HepG2 (cell line): ENCODE results near the gene IQCH. TPM values are rescaled to one million over a fixed set of nuclear protein-coding genes. Genes with fewer than 3 reads are reported as not detected.

ENCODE experiments used
- CC2D1A ChIP-seq: sonication (generic); formaldehyde crosslinking; IDR thresholded peaks from 2 replicates; pipeline ENCODE4 v1.8.1; 2023; ENCODE audit warnings: mild to moderate bottlenecking, missing genetic modification reagents
- CEBPG ChIP-seq: IDR thresholded peaks from 2 replicates; pipeline ENCODE4 v1.6.1; 2016
- DRAP1 ChIP-seq: IDR thresholded peaks from 2 replicates; pipeline ENCODE4 v1.6.1; 2016; ENCODE audit warnings: missing genetic modification reagents, missing compliant biosample characterization
- HOXA9 ChIP-seq: sonication (generic); formaldehyde crosslinking; IDR thresholded peaks from 2 replicates; pipeline ENCODE4 v1.8.1; 2022; ENCODE audit warnings: missing genetic modification reagents, mild to moderate bottlenecking, moderate library complexity, borderline replicate concordance
- KDM4B ChIP-seq: sonication (generic); formaldehyde crosslinking; IDR thresholded peaks from 2 replicates; pipeline ENCODE4 v1.4.0; 2020; ENCODE audit warnings: missing genetic modification reagents
- KLF11 ChIP-seq: IDR thresholded peaks from 2 replicates; pipeline ENCODE4 v1.6.1; 2016; ENCODE audit warnings: missing compliant biosample characterization
- MIER2 ChIP-seq: IDR thresholded peaks from 2 replicates; pipeline ENCODE4 v1.6.1; 2016; ENCODE audit warnings: missing biosample characterization, missing genetic modification reagents
- MLLT10 ChIP-seq: sonication (generic); formaldehyde crosslinking; IDR thresholded peaks from 2 replicates; pipeline ENCODE4 v1.4.0; 2020; ENCODE audit warnings: missing genetic modification reagents
- PCBP2 ChIP-seq: fragments of 200-400 bp; formaldehyde crosslinking; optimal IDR thresholded peaks from 2 replicates; pipeline ENCODE3; 2018; ENCODE audit warnings: low read length, low read depth; ENCODE audit not compliant: poor library complexity, severe bottlenecking
- SP4 ChIP-seq: sonication (generic); formaldehyde crosslinking; IDR thresholded peaks from 2 replicates; pipeline ENCODE4 v1.8.1; 2023; ENCODE audit warnings: mild to moderate bottlenecking, missing genetic modification reagents
- SRSF9 ChIP-seq: fragments of 200-400 bp; formaldehyde crosslinking; IDR thresholded peaks from 2 replicates; pipeline ENCODE4 v1.6.1; 2018; ENCODE audit warnings: borderline replicate concordance, mild to moderate bottlenecking, low read depth, low read length; ENCODE audit not compliant: insufficient read depth, poor library complexity, severe bottlenecking
- SUZ12 ChIP-seq: fragments of 150-350 bp; IDR thresholded peaks from 2 replicates; pipeline ENCODE4 v1.6.1; 2014; ENCODE audit warnings: low read depth, low read length
- TCF12 ChIP-seq, 2 experiments: fragments of 450-650 bp in 1 of 2; sonication (generic) in 1 of 2; formaldehyde crosslinking in 1 of 2; IDR thresholded peaks; 2 replicates each; pipeline versions ENCODE4 v1.6.1 to v1.8.0; 2017 to 2022; ENCODE audit warnings: antibody characterized with exemption in 1 of 2, mild to moderate bottlenecking in 1 of 2, missing genetic modification reagents in 1 of 2, moderate library complexity in 1 of 2
- ZBTB49 ChIP-seq: sonication (generic); formaldehyde crosslinking; IDR thresholded peaks from 2 replicates; pipeline ENCODE4 v1.4.0; 2020; ENCODE audit warnings: missing genetic modification reagents, borderline replicate concordance
- ZFP91 ChIP-seq: sonication (generic); formaldehyde crosslinking; IDR thresholded peaks from 2 replicates; pipeline ENCODE4 v1.9.0; 2022; ENCODE audit warnings: missing genetic modification reagents, mild to moderate bottlenecking, borderline replicate concordance
- ZMYM3 ChIP-seq: sonication (generic); formaldehyde crosslinking; IDR thresholded peaks from 2 replicates; pipeline ENCODE4 v1.5.1; 2020; ENCODE audit warnings: mild to moderate bottlenecking, missing genetic modification reagents
- ZNF570 ChIP-seq: sonication (generic); formaldehyde crosslinking; IDR thresholded peaks from 2 replicates; pipeline ENCODE4 v1.4.0; 2020; ENCODE audit warnings: mild to moderate bottlenecking, missing genetic modification reagents, borderline replicate concordance
- ZNF614 ChIP-seq: IDR thresholded peaks from 2 replicates; pipeline ENCODE4 v1.6.1; 2018; ENCODE audit warnings: missing biosample characterization, missing genetic modification reagents, inconsistent platforms, borderline replicate concordance
- ZNF772 ChIP-seq: sonication (generic); formaldehyde crosslinking; IDR thresholded peaks from 2 replicates; pipeline ENCODE4 v1.5.0; 2020; ENCODE audit warnings: mild to moderate bottlenecking, missing genetic modification reagents
- polyA plus RNA-seq, 8 experiments: library from polyadenylated mRNA; depleted of rRNA in 3 of 8; stranded (reverse) in 7 of 8; unstranded in 1 of 8; fragments of >200 nt; fragmentation: Illumina TruSeq in 4 of 8; extraction: Trizol in 4 of 8; gene quantifications; 2 replicates each; pipeline versions ENCODE4 v1.2.1 to v1.2.3, GENCODE V29; 2011 to 2016; ENCODE audit warnings: low read depth in 4 of 8, missing spikeins in 1 of 8, mixed read lengths in 1 of 8; ENCODE audit not compliant: insufficient read depth in 1 of 8
- total RNA-seq, 5 experiments: library from RNA; depleted of rRNA; stranded (reverse); fragments of >200 nt; fragmentation: Illumina TruSeq; extraction: Trizol; gene quantifications; 2 replicates each; pipeline ENCODE4 v1.2.3, GENCODE V29; 2016; ENCODE audit warnings: low read depth in 1 of 5
- TF ChIP-seq, protein P1 (sequence below): IDR thresholded peaks from 2 replicates; pipeline ENCODE4 v1.6.1; 2012; ENCODE audit warnings: low read depth, low read length, improper control_type of control experiment
- TF ChIP-seq, protein P2 (sequence below): sonication (generic); formaldehyde crosslinking; IDR thresholded peaks from 2 replicates; pipeline ENCODE4 v1.4.0; 2020; ENCODE audit warnings: mild to moderate bottlenecking, missing genetic modification reagents

The IQCH gene
- total and polyA plus RNA-seq, 2 of the 13 experiments (the other 11 are each of a cell fraction or from before 2014, with no cell fraction given): 0.16 to 0.55 TPM

GRCh38 chr15:67542420-67543347 is 288.1 kb downstream of the IQCH start, which contains the start of gene MAP2K5 (continued):
- TF ChIP-seq, protein P1, sequence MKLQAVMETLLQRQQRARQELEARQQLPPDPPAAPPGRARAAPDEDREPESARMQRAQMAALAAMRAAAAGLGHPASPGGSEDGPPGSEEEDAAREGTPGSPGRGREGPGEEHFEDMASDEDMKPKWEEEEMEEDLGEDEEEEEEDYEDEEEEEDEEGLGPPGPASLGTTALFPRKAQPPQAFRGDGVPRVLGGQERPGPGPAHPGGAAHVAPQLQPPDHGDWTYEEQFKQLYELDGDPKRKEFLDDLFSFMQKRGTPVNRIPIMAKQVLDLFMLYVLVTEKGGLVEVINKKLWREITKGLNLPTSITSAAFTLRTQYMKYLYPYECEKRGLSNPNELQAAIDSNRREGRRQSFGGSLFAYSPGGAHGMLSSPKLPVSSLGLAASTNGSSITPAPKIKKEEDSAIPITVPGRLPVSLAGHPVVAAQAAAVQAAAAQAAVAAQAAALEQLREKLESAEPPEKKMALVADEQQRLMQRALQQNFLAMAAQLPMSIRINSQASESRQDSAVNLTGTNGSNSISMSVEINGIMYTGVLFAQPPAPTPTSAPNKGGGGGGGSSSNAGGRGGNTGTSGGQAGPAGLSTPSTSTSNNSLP: no peak
- TF ChIP-seq DRAP1 (no peak), ZNF570 (CRISPR knock-in tag) (no peak), KLF11 (CRISPR knock-in tag) (no peak), KDM4B (CRISPR knock-in tag) (no peak), HOXA9 (CRISPR knock-in tag) (no peak), SUZ12 (no peak), MLLT10 (CRISPR knock-in tag) (no peak), TCF12 (IDR thresholded peaks at IDR 0.05) (no peak), TCF12 (CRISPR knock-in tag; IDR thresholded peaks at IDR 0.05) (no peak), ZBTB49 (CRISPR knock-in tag) (no peak), ZNF772 (CRISPR knock-in tag) (no peak), MIER2 (CRISPR knock-in tag) (no peak), ZMYM3 (no peak), SRSF9 (no peak), CC2D1A (CRISPR knock-in tag) (no peak), ZFP91 (CRISPR knock-in tag) (peak; percentile 46; the same call in 1 of the 2 replicates), PCBP2 (no peak), ZNF614 (CRISPR knock-in tag) (no peak), CEBPG (no peak), SP4 (CRISPR knock-in tag) (peak; percentile 59; the same call in 1 of the 2 replicates)
- TF ChIP-seq, protein P2, sequence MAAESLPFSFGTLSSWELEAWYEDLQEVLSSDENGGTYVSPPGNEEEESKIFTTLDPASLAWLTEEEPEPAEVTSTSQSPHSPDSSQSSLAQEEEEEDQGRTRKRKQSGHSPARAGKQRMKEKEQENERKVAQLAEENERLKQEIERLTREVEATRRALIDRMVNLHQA (CRISPR knock-in tag): no peak
